CD4-positive, alpha-beta T cell (primary cell): Measurements from ENCODE around the gene SLC2A4. TPM values are rescaled to one million over a fixed set of nuclear protein-coding genes. Genes with fewer than 3 reads are reported as not detected.

Source experiments
- ATAC-seq: fragments of 200-7000 bp; cut with Tn5 transposase; one replicate; pipeline ENCODE4 v1.10.0; 2022; ENCODE audit warnings: mild to moderate bottlenecking; ENCODE audit not compliant: poor library complexity
- CTCF ChIA-PET: fragments of 350-600 bp; sonication (Branson Sonifier 250); formaldehyde crosslinking; loops from one replicate; lab custom pipeline; 2021; ENCODE audit warnings: antibody characterized with exemption, inconsistent platforms; lab: Charles Lee
- POLR2A ChIA-PET: fragments of 350-600 bp; sonication (Branson Sonifier 250); formaldehyde crosslinking; loops from one replicate; lab custom pipeline; 2021; ENCODE audit warnings: antibody characterized with exemption, inconsistent platforms; lab: Charles Lee
- DNase-seq, 14 experiments: peaks; one replicate each; pipeline ENCODE4 v3.0.0-alpha.2; 2013 to 2020; ENCODE audit warnings: mixed read lengths in 2 of 14
- H3K27ac ChIP-seq, 2 donors: one replicate each; pipeline versions ENCODE4 v1.5.1 to v1.7.0; 2013; ENCODE audit warnings: low read length in 2 of 2, low read depth in 1 of 2, mild to moderate bottlenecking in 1 of 2
- H3K27me3 ChIP-seq, 2 experiments: 1 replicate in 1 of 2; 2 replicates in 1 of 2; pipeline versions ENCODE4 v1.6.1 to v1.7.0; 2013; ENCODE audit warnings: low read length in 2 of 2, control low read depth in 1 of 2, mild to moderate bottlenecking in 1 of 2, moderate library complexity in 1 of 2; ENCODE audit not compliant: insufficient read depth in 2 of 2, control insufficient read depth in 1 of 2
- H3K36me3 ChIP-seq: one replicate; pipeline ENCODE4 v1.6.1; 2013; ENCODE audit warnings: low read length, control low read depth; ENCODE audit not compliant: insufficient read depth
- H3K4me1 ChIP-seq: one replicate; pipeline ENCODE4 v1.6.1; 2013; ENCODE audit warnings: low read length, control low read depth; ENCODE audit not compliant: insufficient read depth
- H3K4me3 ChIP-seq: one replicate; pipeline ENCODE4 v1.5.1; 2013; ENCODE audit warnings: mild to moderate bottlenecking, low read length, moderate library complexity
- H3K9me3 ChIP-seq, 2 experiments: 1 replicate in 1 of 2; 2 replicates in 1 of 2; pipeline versions ENCODE4 v1.6.1 to v1.7.0; 2013; ENCODE audit warnings: low read length in 2 of 2, mild to moderate bottlenecking in 2 of 2, control low read depth in 1 of 2, moderate library complexity in 1 of 2; ENCODE audit not compliant: control insufficient read depth in 1 of 2, insufficient read depth in 1 of 2
- H3K27ac Mint-ChIP-seq: one replicate; pipeline ENCODE4 v1.8.0; 2020; ENCODE audit warnings: mixed read lengths
- H3K27me3 Mint-ChIP-seq: one replicate; pipeline ENCODE4 v1.8.0; 2021; ENCODE audit warnings: mixed read lengths
- H3K36me3 Mint-ChIP-seq: one replicate; pipeline ENCODE4 v1.8.0; 2021; ENCODE audit warnings: low read depth, mixed read lengths
- H3K4me1 Mint-ChIP-seq: one replicate; pipeline ENCODE4 v1.8.0; 2021; ENCODE audit warnings: low read depth, mixed read lengths
- H3K4me3 Mint-ChIP-seq: one replicate; pipeline ENCODE4 v1.8.0; 2020; ENCODE audit warnings: mild to moderate bottlenecking, mixed read lengths
- H3K9me3 Mint-ChIP-seq: one replicate; pipeline ENCODE4 v1.8.0; 2020; ENCODE audit warnings: mixed read lengths
- intact Hi-C, 2 experiments: fragments of 100-400 bp; cut with DNase I in 1 of 2; cut with micrococcal nuclease in 1 of 2; formaldehyde crosslinking; loops; one replicate each; pipeline versions ENCODE4 v1.15.1 to v1.9.0; 2023 to 2025; cut with DNase I, micrococcal nuclease
- total RNA-seq, 174 experiments: library from RNA in 2 of 174; stranded (reverse) in 2 of 174; gene quantifications; one replicate each; pipeline ENCODE4 v1.2.3 and lab custom pipeline; 2021 to 2026
- TF ChIP-seq, protein P1 (sequence below): fragments of 200-600 bp; IDR thresholded peaks from one replicate; pipeline ENCODE4 v1.8.0; 2022; ENCODE audit warnings: antibody characterized with exemption, mild to moderate bottlenecking

Gene SLC2A4
- total RNA-seq, 2 experiments from 2014 or later, result not detected

- H3K36me3 Mint-ChIP-seq, result peaks cover 66% of the 10 kb centered on the region
- H3K27ac ChIP-seq, result peak within 1 kb of the TSS; percentile 61 to 81
- H3K27me3 Mint-ChIP-seq, result no peaks in the 10 kb centered on the region
- ChIA-PET POLR2A (interaction anchor here (0.7 to 17.0 kb wide), 15 partner anchors 9 to 452 kb away, joined by 3 to 234 read pairs (median 4); partner anchors contain the start of genes ACADVL, ACAP1, CTDNEP1 and DLG4), CTCF (interaction anchor here (1.0 to 3.5 kb wide), 3 partner anchors 14 to 62 kb away, joined by 4 to 19 read pairs (median 6); partner anchors contain the start of genes ACADVL and DLG4)
- H3K4me1 Mint-ChIP-seq, result peaks cover 46% of the 10 kb centered on the region
- intact Hi-C loops, result loop anchor here (1.0 to 10.0 kb wide), 2 partner anchors 29 to 610 kb away; no protein-coding TSS in a partner anchor
- peak within 1 kb of the TSS; percentile 92 for H3K27ac Mint-ChIP-seq
- TF ChIP-seq, protein P1, sequence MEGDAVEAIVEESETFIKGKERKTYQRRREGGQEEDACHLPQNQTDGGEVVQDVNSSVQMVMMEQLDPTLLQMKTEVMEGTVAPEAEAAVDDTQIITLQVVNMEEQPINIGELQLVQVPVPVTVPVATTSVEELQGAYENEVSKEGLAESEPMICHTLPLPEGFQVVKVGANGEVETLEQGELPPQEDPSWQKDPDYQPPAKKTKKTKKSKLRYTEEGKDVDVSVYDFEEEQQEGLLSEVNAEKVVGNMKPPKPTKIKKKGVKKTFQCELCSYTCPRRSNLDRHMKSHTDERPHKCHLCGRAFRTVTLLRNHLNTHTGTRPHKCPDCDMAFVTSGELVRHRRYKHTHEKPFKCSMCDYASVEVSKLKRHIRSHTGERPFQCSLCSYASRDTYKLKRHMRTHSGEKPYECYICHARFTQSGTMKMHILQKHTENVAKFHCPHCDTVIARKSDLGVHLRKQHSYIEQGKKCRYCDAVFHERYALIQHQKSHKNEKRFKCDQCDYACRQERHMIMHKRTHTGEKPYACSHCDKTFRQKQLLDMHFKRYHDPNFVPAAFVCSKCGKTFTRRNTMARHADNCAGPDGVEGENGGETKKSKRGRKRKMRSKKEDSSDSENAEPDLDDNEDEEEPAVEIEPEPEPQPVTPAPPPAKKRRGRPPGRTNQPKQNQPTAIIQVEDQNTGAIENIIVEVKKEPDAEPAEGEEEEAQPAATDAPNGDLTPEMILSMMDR, result no peak
- H3K4me3 Mint-ChIP-seq, result peak within 1 kb of the TSS; percentile 94
- DNase-seq (peak; percentile 89 to 97 (median 92)), ATAC-seq (peak; percentile 56)
- H3K9me3 Mint-ChIP-seq, result no peaks in the 10 kb centered on the region
- H3K4me3 ChIP-seq, result peak within 1 kb of the TSS; percentile 97
- no peaks in the 10 kb centered on the region for H3K27me3 ChIP-seq
- H3K4me1 ChIP-seq, result peaks cover 60% of the 10 kb centered on the region
- no peaks in the 10 kb centered on the region for H3K9me3 ChIP-seq
- H3K36me3 ChIP-seq, result peaks cover 35% of the 10 kb centered on the region
Measured at GRCh38 chr17:7234083-7234951, 47.2 kb upstream of the SLC2A4 start, which contains the start of gene DVL2. TSS of gene DVL2 (minus strand) at chr17:7234517. CDS start at chr17:7234262, 255 bp downstream.

DNA sequence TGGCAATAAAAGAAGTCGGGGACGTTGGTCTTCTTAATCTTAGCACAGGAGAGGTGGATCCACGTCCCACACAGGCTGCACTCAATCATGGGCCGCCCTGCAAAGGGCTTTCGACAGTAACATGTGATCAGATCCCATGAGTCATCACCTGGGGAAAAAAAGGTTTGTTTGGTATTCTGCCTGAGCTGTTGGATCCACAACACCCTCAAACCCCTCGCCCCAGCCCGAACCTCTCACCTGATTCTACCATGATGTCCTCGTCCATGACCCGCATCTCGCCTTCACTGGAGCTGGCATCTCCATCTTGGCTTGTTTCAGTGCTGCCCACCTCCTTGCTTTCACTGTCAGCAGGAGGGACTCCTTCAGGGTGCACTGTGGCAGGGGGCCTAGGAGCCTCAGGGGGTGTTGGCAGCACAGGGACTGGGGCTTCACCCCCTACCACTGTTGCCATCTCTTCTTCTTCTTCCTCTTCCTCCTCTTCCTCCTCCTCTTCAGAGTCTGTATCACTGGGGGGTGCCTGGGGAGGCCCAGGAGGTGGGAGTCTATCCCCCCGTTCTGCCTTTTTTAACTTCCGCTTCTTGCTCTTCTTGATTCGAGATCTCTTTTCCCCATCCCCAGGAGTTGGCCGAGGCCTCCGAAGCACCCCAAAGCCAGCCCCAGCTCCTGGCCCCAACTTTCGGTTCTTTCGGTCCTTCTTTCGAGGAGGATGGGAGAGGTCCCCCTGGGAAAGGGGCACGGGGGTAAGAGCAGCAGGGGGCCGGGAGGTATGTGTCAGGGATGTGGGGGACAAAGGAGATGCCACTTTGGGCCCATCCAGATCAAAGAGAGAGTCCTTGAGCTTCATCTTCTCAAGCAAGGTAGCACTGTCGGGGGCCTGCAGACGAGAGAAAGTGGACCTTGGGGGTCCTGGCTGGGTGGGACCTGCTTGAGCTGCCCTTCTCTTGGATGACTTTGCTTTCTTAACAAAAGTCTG is 45.5 kb upstream of the SLC2A4 start:
- Mint-ChIP-seq H3K9me3 (no peaks in the 10 kb centered on the region), H3K27ac (peak overlapping the region; percentile 93), H3K4me1 (peaks cover 59% of the 10 kb centered on the region), H3K36me3 (peaks cover 67% of the 10 kb centered on the region), H3K27me3 (no peaks in the 10 kb centered on the region), H3K4me3 (peak overlapping the region; percentile 94)
- no peaks in the 10 kb centered on the region for H3K9me3 ChIP-seq
- H3K4me1 ChIP-seq, result peaks cover 70% of the 10 kb centered on the region
- TF ChIP-seq, protein P1, result no peak
- no peaks in the 10 kb centered on the region for H3K27me3 ChIP-seq
- POLR2A ChIA-PET, result interaction anchor here (1.4 to 17.0 kb wide), 3 partner anchors 16 to 450 kb away, joined by 3 to 234 read pairs (median 3); partner anchors contain the start of genes ACADVL, CTDNEP1 and DLG4
- DNase-seq (peak in 2 of 14 experiments; percentile 30 to 42), ATAC-seq (no peak)
- intact Hi-C loops, result loop anchor here (10.0 kb wide), 1 partner anchor 609 kb away; no protein-coding TSS in a partner anchor
- no peak overlapping the region for H3K27ac ChIP-seq
- H3K4me3 ChIP-seq, result no peak overlapping the region
- peaks cover 31% of the 10 kb centered on the region for H3K36me3 ChIP-seq
- CTCF ChIA-PET, result interaction anchor here (0.6 to 3.5 kb wide), 4 partner anchors 15 to 1150 kb away, joined by 4 to 19 read pairs (median 5); partner anchors contain the start of genes ACADVL and DLG4
